ENCODE data around the gene CLCN7. TPM values are rescaled to one million over a fixed set of nuclear protein-coding genes. Genes with fewer than 3 reads are reported as not detected.
"Not testable (repeated sequence)": the region's sequence is repeated elsewhere in the genome, so short reads cannot be mapped to it uniquely, and the experiment has no call there.

CLCN7 gene
- total RNA-seq, 2 donors from 2014 or later: 42.3 to 44.9 TPM

DNA sequence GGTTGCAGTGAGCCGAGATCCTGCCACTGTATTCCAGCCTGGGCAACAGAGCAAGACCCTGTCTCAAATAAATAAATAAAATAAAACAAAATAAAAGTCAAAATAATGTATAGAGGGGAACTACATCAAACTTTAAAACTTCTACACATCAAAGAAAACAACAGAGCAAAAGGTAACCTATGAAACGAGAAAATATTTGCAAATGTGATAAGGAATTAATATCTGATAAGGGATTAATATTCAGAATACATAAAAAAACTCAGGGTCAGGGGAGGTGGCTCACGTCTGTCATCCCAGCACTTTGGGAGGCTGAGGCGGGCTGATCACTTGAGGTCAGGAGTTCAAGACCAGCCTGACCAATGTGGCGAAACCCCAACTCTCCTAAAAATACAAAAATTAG is 5.7 kb downstream of the CLCN7 start:
- ATAC-seq: not testable (repeated sequence)

DNA sequence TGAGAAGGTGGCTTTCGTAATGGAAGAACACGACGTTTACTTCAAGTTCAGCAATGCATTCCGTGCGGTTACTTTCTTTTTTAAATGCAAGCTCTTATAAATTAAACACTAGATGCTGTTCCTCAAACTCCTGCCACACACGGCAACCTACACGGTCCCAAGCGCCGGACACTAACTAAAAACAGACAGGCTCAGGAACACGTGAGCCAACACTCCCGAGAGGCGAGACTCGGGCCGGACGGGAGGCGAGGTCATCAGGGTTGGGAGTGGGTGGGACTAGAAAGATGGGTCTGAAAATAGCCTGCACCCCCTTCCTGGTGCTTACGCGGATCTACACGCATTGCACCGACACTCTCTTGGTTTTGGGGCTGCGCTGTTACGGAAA is 6.4 kb downstream of the CLCN7 start:
- intact Hi-C loops (cut with DNase I, micrococcal nuclease): no loop called here
- ATAC-seq (no peak), DNase-seq (no peak)

More for the DNA sequence above, 5.7 kb downstream of the CLCN7 start:
- intact Hi-C loops (cut with DNase I, micrococcal nuclease); DNase-seq: not testable (repeated sequence)

- intact Hi-C loops (cut with DNase I, micrococcal nuclease): no loop called here
- ATAC-seq (peak; percentile 28), DNase-seq (no peak)
Observed at GRCh38 chr16:1466968-1467521, 7.8 kb downstream of the CLCN7 start.

- no peak for ATAC-seq
- intact Hi-C loops (cut with DNase I, micrococcal nuclease): no loop called here
- DNase-seq: no peak
Observed at GRCh38 chr16:1466054-1466453, 8.8 kb downstream of the CLCN7 start.

DNA sequence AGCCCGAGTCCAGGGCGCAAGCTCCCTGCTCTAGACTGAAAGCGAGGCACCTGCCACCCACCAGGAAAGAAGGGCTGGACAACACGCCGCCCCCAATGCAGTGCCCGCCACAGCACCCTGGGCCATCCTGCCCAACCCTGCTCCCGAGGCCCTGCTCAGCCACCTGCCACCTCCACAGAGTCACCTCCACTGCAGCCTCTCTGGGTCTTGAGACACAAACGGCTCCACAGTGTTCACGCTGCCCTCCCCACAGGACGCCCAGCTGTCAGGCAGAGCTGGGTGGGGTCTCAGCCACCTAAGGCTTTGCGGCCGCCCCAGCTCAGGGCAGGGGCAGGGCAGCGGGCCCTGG is 9.3 kb downstream of the CLCN7 start:
- intact Hi-C loops (cut with DNase I, micrococcal nuclease): no loop called here
- ATAC-seq: no peak
- DNase-seq: no peak

- intact Hi-C loops (cut with DNase I, micrococcal nuclease): no loop called here
- DNase-seq: no peak
- ATAC-seq: no peak
Observed at GRCh38 chr16:1464894-1465566, 9.8 kb downstream of the CLCN7 start.

DNA sequence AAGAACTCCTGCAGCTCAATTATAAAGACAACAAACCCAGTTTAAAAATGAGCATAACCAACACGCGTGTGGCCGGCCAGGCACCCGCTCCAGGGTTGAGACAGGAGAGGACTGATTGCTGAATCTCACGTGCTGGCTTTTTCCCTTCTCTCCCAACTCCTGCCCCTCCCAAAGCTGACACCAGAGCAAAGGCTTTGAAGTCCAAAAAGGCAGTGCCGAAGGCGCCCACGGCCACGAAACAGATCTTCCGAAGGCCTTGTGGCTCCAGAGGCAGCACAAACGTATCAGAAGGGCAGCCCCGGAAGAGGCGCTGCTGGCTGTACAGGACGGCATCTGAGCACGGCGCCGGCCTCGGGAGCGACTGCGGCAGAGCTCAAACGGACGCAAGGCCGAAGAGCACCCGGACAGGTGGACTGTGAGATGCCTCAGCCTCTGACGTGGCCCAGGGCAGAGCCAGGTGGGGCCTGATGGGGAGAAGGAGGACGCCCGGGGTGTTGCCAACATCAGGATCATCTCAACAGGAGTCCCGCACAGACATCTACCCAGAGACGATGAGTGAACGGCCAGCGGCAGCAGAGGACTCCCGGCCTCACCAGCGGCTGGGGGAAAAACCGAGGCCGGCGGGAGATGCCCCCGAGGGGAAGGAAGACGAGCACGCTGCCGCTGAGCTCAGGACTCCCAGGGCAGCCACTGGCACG is 10.5 kb downstream of the CLCN7 start:
- intact Hi-C loops (cut with DNase I, micrococcal nuclease): no loop called here
- ATAC-seq (no peak), DNase-seq (no peak)

DNA sequence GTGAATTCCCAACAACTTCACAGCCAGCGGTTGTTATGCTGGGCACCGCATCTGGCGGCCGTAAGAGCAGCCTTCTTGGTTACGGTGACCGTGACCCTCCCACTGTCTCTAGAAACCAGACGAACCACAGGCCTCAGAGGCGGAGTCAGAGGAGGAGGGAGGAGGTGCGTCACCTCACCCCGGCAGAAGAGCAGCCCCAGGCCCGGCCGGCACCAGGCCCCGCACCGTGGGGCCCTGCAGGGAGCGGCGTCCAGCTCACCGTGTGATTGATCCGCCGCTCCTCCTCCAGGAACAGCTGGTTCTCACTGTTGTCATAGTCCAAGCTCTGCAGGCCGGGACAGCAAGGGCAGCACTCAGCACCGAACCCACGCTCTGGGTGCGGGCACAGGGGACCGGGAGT is 13.7 kb downstream of the CLCN7 start:
- intact Hi-C loops (cut with DNase I, micrococcal nuclease): no loop called here

GRCh38 chr16:1460602-1461138 is 14.2 kb downstream of the CLCN7 start:
- DNase-seq (no peak), ATAC-seq (no peak)
- intact Hi-C loops (cut with DNase I, micrococcal nuclease): no loop called here

More for the DNA sequence above, 13.7 kb downstream of the CLCN7 start:
- no peak for ATAC-seq
- no peak for DNase-seq

DNA sequence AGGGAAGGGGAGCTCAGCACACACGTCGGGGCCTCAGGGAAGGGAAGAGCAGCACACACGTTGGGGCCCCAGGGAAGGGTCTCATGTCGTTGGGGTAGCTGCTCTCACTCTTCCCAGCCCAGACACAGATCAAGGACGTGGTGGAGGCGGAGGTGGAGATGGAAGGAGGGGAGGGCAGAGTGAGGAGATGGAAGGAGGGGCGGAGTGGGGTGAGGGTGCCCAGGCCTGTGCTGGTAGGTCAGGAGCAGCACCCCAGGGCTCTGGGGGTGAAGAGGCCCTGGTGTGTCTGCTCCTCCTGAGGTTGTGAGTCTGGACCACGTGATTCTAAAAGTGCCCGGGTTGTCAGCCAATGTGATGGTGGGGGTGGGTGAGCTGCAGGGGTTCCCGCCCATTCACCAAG is 14.9 kb downstream of the CLCN7 start:
- ATAC-seq (no peak), DNase-seq (no peak)
- intact Hi-C loops (cut with DNase I, micrococcal nuclease): no loop called here

DNA sequence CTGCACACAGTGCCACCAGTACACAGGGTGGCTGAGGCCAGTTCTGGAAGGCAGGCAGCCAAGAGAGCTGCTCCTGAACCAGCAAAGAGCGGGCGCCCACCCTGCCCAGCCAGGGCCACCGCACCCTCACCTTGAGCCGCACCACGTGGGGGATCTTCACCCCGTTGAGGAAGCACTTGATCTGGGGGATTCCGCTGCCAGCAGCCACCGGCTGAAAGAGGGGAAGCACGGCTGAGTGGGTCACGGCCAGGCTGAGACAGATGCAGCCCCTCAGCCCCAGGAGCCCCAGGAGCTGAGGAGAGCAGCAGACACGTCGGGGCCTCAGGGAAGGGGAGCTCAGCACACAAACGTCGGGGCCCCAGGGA is 15.9 kb downstream of the CLCN7 start:
- intact Hi-C loops (cut with DNase I, micrococcal nuclease): no loop called here
- DNase-seq (no peak), ATAC-seq (no peak)

GRCh38 chr16:1458336-1458976 is 16.4 kb downstream of the CLCN7 start:
- no peak for ATAC-seq
- DNase-seq: no peak
- intact Hi-C loops (cut with DNase I, micrococcal nuclease): no loop called here

DNA sequence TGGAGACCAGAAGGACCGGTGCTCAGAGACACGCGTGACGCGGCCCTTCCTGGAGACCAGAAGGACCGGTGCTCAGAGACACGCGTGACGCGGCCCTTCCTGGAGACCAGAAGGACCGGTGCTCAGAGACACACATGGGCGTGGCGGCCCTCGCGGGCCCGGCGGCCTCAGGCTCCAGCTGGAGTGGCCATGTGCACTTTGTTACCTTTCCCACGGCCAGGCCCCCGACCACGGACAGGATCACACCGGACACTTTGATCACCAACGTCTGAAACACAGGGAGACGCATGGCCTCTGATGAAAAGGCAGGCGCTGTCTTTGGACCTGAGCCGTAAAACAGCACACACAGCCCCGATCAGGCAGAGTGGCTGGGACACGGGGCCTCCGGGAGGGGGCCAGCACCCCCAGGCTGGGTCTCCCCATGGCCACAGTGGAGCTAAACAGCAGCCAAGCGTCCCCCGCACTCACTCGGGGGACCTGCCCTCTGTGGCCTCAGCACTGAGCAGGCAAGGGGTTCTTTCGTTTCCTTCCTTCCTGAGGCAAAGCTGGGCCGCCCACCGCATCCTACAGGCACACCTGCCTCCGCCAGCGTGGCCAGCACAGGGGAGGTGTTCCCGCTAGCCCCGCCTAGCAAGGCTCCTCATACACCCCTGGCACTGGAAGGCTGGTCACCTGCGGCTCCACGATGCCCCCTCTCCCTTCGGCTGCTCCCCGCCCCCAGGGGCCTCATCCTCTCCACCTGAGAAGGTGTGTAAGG is 17.2 kb downstream of the CLCN7 start:
- intact Hi-C loops (cut with DNase I, micrococcal nuclease): no loop called here
- DNase-seq (no peak), ATAC-seq (no peak)

DNA sequence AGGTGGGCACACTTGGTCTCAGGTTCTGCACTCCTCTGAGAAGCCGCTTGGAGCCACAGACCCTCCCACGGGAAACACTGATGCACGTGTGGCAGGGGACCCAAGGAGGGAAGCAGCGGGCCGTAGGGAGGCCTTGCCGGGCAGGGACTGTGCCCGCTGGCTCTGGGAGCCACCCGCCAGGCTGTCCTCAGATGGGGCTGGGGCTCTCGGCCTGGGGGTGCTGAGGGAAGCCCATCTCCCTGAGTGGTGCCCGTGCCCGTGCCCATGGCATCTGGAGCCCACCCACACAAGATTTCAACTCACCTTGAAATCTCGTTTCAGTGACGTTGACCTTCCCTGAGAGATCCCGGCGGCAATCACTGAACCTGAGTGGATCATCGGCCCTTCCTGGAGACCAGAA is 17.9 kb downstream of the CLCN7 start:
- DNase-seq (no peak), ATAC-seq (no peak)
- intact Hi-C loops (cut with DNase I, micrococcal nuclease): no loop called here

GRCh38 chr16:1455190-1456171 is 19.3 kb downstream of the CLCN7 start:
- intact Hi-C loops (cut with DNase I, micrococcal nuclease): no loop called here
- ATAC-seq (no peak), DNase-seq (no peak)

DNA sequence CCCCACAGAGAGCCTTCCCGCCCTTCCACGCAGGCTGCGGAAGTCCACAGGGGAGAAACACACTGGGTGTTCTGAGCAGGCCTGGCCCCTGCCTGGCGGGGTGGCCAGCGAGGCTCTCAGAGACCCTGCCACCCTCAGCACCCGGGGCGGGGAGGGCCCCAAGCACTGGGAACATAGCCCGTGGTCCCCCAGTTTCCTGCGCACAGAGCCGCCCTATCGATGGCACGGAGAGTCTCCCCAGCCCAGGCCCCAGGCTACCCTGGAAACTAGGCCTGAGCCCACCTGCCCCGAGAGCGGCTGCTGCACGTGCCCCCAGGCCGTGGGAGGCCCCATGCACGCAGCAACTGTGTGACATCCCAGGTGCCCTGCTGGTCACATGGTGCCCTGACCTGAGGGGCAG is 20.3 kb downstream of the CLCN7 start:
- DNase-seq (no peak), ATAC-seq (no peak)
- intact Hi-C loops (cut with DNase I, micrococcal nuclease): no loop called here

DNA sequence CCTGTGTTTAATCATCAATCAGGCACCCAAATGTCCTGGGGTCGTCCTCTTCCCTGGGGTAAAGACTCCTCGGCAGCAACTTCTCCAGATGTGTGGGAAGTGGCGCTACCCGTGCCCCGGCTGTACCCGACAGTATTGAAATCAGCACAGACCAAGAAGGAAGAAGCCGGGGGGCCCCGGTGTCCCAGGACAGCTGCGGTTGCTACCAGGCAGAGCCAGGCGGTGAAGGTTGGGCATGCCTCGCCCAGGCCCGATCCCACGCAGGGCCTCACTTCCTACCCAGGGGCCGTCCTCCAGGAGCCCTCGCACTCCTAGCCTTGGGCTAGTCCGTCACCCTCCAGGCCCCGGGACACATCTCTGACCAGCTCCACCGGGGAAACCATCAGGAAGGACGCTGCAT is 21.5 kb downstream of the CLCN7 start:
- intact Hi-C loops (cut with DNase I, micrococcal nuclease): no loop called here
- ATAC-seq (no peak), DNase-seq (no peak)

DNA sequence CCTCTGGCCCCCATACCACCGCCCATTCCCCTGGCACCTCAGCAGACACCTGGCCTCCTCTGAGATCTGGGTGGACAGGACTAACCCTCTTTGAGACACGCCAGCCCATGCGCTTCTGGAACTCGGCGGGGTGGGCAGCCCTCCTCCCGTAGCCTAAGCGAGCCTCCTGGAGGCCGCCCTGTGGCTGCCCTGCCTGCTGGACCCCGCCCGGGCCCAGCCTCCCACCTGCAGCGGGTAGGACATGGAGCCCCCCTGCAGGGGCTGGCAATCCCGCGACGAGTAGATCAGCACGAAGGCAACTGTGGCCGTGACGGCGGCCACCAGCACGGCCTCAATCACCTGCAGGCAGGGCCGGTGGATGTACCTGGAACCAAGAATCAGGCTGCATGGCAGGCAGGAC is 22.3 kb downstream of the CLCN7 start:
- DNase-seq: no peak
- intact Hi-C loops (cut with DNase I, micrococcal nuclease): no loop called here
- ATAC-seq: no peak

Measured in left colon (tissue), 2 donors.